ENCODE results near the gene IRX3. TPM values are rescaled to one million over a fixed set of nuclear protein-coding genes. Genes with fewer than 3 reads are reported as not detected.

The IRX3 gene
- total RNA-seq, 1 experiment from 2014 or later = not detected

- no peaks in the 10 kb centered on the region for H3K4me1 ChIP-seq (ENCODE audit: low read length)
- H3K27me3 ChIP-seq (ENCODE audit: low read length) = no peaks in the 10 kb centered on the region
- H2AFZ ChIP-seq (ENCODE audit: low read length) = no peak overlapping the region
- H3K9me2 ChIP-seq (replicated peaks; ENCODE audit: insufficient read depth, low read length) = no peaks in the 10 kb centered on the region
- no peak overlapping the region for H3K4me2 ChIP-seq (ENCODE audit: low read depth, low read length, poor library complexity, severe bottlenecking)
- no peak overlapping the region for H3K4me3 ChIP-seq (ENCODE audit: low read length)
- DNase-seq = no peak
- no peaks in the 10 kb centered on the region for H3K9me3 ChIP-seq (ENCODE audit: low read length)
- no peak overlapping the region for H3K27ac ChIP-seq (ENCODE audit: low read length)
- no peak overlapping the region for H3K9ac ChIP-seq (ENCODE audit: low read length)
- H3K36me3 ChIP-seq (ENCODE audit: insufficient read depth, low read length) = no peaks in the 10 kb centered on the region
- H4K20me1 ChIP-seq (ENCODE audit: insufficient read depth, low read depth, low read length) = no peaks in the 10 kb centered on the region
- no peaks in the 10 kb centered on the region for H3K79me2 ChIP-seq (ENCODE audit: low read length)
These were observed 46.1 kb downstream of the IRX3 start for GRCh38 chr16:54240271-54241129.

GRCh38 chr16:54239456-54239855 lies 47.1 kb downstream of the IRX3 start:
- no peak overlapping the region for H2AFZ ChIP-seq (ENCODE audit: low read length)
- no peak overlapping the region for H3K27ac ChIP-seq (ENCODE audit: low read length)
- peaks cover 9% of the 10 kb centered on the region for H3K4me1 ChIP-seq (ENCODE audit: low read length)
- peaks cover under 1% of the 10 kb centered on the region; the same call in 1 of the 2 replicates for H3K27me3 ChIP-seq (ENCODE audit: low read length)
- H3K4me2 ChIP-seq (ENCODE audit: low read depth, low read length, poor library complexity, severe bottlenecking) = no peak overlapping the region
- DNase-seq = no peak
- H3K36me3 ChIP-seq (ENCODE audit: insufficient read depth, low read length) = no peaks in the 10 kb centered on the region
- no peaks in the 10 kb centered on the region for H4K20me1 ChIP-seq (ENCODE audit: insufficient read depth, low read depth, low read length)
- no peak overlapping the region for H3K9ac ChIP-seq (ENCODE audit: low read length)
- H3K9me2 ChIP-seq (replicated peaks; ENCODE audit: insufficient read depth, low read length) = no peaks in the 10 kb centered on the region
- no peak overlapping the region for H3K4me3 ChIP-seq (ENCODE audit: low read length)
- H3K9me3 ChIP-seq (ENCODE audit: low read length) = no peaks in the 10 kb centered on the region
- H3K79me2 ChIP-seq (ENCODE audit: low read length) = no peaks in the 10 kb centered on the region

- no peaks in the 10 kb centered on the region for H3K79me2 ChIP-seq (ENCODE audit: low read length)
These were observed 49.8 kb downstream of the IRX3 start for GRCh38 chr16:54236773-54237172.

GRCh38 chr16:54233615-54234014 lies 53.0 kb downstream of the IRX3 start:
- peaks cover 9% of the 10 kb centered on the region for H3K4me1 ChIP-seq (ENCODE audit: low read length)
- H3K9ac ChIP-seq (ENCODE audit: low read length) = no peak overlapping the region
- no peaks in the 10 kb centered on the region for H4K20me1 ChIP-seq (ENCODE audit: insufficient read depth, low read depth, low read length)
- no peak overlapping the region for H3K4me3 ChIP-seq (ENCODE audit: low read length)
- H3K9me3 ChIP-seq (ENCODE audit: low read length) = no peaks in the 10 kb centered on the region
- no peaks in the 10 kb centered on the region for H3K9me2 ChIP-seq (replicated peaks; ENCODE audit: insufficient read depth, low read length)
- H3K4me2 ChIP-seq (ENCODE audit: low read depth, low read length, poor library complexity, severe bottlenecking) = no peak overlapping the region
- no peak for DNase-seq
- H3K27ac ChIP-seq (ENCODE audit: low read length) = no peak overlapping the region
- no peak overlapping the region for H2AFZ ChIP-seq (ENCODE audit: low read length)
- H3K79me2 ChIP-seq (ENCODE audit: low read length) = no peaks in the 10 kb centered on the region
- H3K27me3 ChIP-seq (ENCODE audit: low read length) = peaks cover 3% of the 10 kb centered on the region; the same call in 1 of the 2 replicates
- no peaks in the 10 kb centered on the region for H3K36me3 ChIP-seq (ENCODE audit: insufficient read depth, low read length)

More at GRCh38 chr16:54236773-54237172, 49.8 kb downstream of the IRX3 start:
- no peak for DNase-seq
- Histone ChIP-seq H3K4me3 (ENCODE audit: low read length) (no peak overlapping the region), H3K9me2 (replicated peaks; ENCODE audit: insufficient read depth, low read length) (no peaks in the 10 kb centered on the region), H3K27ac (ENCODE audit: low read length) (no peak overlapping the region), H3K4me2 (ENCODE audit: low read depth, low read length, poor library complexity, severe bottlenecking) (no peak overlapping the region), H3K9ac (ENCODE audit: low read length) (no peak overlapping the region), H3K27me3 (ENCODE audit: low read length) (peaks cover 3% of the 10 kb centered on the region; the same call in 1 of the 2 replicates), H3K36me3 (ENCODE audit: insufficient read depth, low read length) (no peaks in the 10 kb centered on the region), H2AFZ (ENCODE audit: low read length) (no peak overlapping the region), H4K20me1 (ENCODE audit: insufficient read depth, low read depth, low read length) (no peaks in the 10 kb centered on the region), H3K9me3 (ENCODE audit: low read length) (no peaks in the 10 kb centered on the region), H3K4me1 (ENCODE audit: low read length) (peaks cover 9% of the 10 kb centered on the region)
